ENCODE results near the gene PLPP2.
A peak's percentile ranks its signal among the peaks of the same experiment; 100 is the strongest.

PLPP2 gene

DNA sequence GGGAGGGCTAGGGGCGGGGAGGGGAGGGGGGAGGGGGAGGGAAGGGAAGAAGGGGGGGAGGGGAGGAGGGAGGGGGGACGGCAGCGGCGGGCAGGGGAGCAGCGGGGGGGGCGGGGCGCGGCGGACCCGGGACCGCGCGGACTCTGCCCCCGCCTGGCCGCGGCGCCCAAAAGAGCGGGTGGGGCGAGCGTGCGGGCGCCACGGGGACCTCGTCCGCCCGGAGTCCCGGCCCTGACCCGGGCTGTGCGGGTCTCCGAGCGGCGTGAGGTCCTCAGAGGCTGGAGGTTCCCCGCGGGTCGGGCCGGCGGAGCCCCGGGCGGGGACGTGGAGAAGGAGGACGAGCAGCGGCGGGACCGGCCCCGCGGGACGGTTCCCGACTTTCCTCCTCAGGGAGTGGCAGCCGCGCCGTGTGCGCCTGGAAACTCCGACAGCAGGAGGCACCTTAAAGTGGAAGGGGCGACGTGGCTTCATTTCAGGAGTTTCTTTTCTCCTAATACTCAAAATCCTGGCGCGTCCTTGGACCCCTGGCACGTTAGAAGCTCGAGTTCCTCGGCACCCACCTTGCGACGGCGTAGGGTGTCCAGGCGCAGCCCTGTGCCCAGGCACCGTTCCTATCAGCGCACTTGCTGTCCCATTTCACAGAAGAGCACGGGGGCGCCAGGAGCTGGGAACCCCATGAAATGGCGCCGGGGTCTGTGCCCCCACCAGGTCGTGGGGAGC, 518 bp upstream of the PLPP2 start:
- Mint-ChIP-seq H3K9me3 (no peaks in the 10 kb centered on the region), H3K27ac (no peak overlapping the region), H3K27me3 (peaks cover 74% of the 10 kb centered on the region), H3K4me1 (ENCODE audit: low read depth) (peaks cover 16% of the 10 kb centered on the region), H3K36me3 (ENCODE audit: low read depth) (no peaks in the 10 kb centered on the region), H3K4me3 (no peak overlapping the region)
- DNase-seq = no peak

DNA sequence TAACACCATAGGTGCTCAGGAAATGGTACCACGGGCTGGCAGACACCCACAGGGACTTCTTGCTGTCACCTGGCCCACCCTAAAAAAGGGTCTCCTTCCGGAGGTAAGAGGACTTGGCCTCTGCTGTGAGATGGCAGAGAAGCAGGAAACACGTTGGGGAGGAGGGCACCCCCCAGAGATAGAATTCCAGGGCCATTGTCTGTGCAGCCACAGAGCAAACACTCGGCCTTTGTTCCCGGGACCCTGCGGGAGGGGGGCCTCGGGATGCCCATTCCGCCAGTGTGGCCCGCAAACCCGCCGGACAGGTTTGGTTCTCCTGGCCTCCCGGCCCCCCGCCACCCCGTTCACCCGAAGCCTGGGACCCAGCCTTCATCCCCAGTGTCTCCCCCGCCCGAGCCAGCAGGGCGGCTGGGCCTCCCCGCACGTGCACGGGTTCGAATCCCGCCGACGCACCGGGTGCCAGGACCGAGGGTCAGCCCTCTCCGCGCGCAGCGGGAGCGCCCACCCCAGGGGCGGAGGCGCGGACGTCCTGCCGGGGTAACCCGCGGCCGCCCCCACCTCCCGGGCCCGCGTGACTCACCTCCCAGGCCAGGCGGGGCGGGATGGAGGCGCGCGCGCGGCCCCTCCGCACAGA, 714 bp downstream of the PLPP2 start:
- Mint-ChIP-seq H3K4me1 (ENCODE audit: low read depth) (peaks cover 16% of the 10 kb centered on the region), H3K27me3 (peaks cover 69% of the 10 kb centered on the region), H3K9me3 (no peaks in the 10 kb centered on the region), H3K4me3 (peak overlapping the region; percentile 51), H3K36me3 (ENCODE audit: low read depth) (no peaks in the 10 kb centered on the region), H3K27ac (peak overlapping the region; percentile 61)
- DNase-seq = peak; percentile 54

DNA sequence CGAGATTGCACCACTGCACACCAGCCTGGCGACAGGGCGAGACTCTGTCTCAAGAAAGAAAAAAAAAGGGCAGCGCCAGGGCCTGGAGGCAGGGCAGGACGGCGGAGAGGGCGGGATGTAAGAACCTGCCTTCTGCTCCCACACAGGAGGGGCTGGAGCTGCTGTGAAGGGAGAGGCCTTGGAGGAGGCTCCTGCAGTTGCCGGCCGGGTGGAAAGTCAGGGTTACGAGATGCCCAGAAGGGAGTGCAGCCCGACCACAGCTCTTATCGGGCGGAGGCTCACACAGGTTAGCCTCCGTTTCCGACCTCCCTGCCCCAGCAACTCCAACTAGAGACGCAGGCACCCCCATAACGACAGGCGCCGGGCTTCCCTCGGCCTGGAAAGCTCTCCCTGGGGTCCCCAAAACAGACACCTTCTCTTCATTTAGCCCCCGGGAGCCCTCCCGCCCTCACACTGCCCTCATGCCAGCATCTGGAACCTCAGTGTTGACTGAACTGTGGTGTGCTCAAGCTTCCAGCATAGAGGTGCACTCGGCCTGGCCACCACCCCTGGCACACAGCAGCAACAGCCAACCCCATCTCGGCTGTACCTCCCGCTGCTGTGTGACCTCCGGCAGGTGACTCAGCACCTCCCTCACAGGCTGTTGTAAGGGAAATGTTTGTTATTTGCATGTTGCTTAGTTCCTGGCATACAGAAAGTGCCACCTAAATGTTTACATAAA, 1.4 kb downstream of the PLPP2 start:
- peak overlapping the region; percentile 51 for H3K4me3 Mint-ChIP-seq

DNA sequence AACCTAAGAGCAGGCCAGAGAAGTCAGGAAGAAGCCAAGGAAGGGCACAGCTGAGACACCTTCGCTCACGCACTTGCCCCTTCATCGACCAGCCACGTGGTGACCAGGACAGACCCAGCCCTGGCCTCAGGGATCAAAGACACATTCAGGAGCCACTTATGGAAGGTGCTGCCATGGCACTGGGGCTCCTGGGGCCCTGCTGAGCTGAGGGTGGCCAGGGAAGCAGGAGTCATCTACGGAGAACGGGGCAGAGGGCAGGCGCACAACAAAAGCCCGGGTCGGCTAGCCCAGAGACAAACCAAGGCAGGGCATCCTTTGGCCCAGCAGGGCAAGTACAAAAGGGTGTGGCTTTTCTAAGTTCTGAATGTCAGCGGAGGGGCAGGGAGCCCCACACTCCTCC, 2.3 kb downstream of the PLPP2 start:
- H3K27me3 Mint-ChIP-seq = peaks cover 56% of the 10 kb centered on the region
- H3K4me1 Mint-ChIP-seq (ENCODE audit: low read depth) = peaks cover 7% of the 10 kb centered on the region
- H3K9me3 Mint-ChIP-seq = no peaks in the 10 kb centered on the region
- H3K4me3 Mint-ChIP-seq = no peak overlapping the region
- H3K36me3 Mint-ChIP-seq (ENCODE audit: low read depth) = no peaks in the 10 kb centered on the region
- H3K27ac Mint-ChIP-seq = no peak overlapping the region
- no peak for DNase-seq

More for the DNA sequence above, 1.4 kb downstream of the PLPP2 start:
- peak; percentile 47 for DNase-seq
- no peaks in the 10 kb centered on the region for H3K36me3 Mint-ChIP-seq (ENCODE audit: low read depth)
- peaks cover 14% of the 10 kb centered on the region for H3K4me1 Mint-ChIP-seq (ENCODE audit: low read depth)
- H3K9me3 Mint-ChIP-seq = no peaks in the 10 kb centered on the region
- peaks cover 63% of the 10 kb centered on the region for H3K27me3 Mint-ChIP-seq
- no peak overlapping the region for H3K27ac Mint-ChIP-seq

DNA sequence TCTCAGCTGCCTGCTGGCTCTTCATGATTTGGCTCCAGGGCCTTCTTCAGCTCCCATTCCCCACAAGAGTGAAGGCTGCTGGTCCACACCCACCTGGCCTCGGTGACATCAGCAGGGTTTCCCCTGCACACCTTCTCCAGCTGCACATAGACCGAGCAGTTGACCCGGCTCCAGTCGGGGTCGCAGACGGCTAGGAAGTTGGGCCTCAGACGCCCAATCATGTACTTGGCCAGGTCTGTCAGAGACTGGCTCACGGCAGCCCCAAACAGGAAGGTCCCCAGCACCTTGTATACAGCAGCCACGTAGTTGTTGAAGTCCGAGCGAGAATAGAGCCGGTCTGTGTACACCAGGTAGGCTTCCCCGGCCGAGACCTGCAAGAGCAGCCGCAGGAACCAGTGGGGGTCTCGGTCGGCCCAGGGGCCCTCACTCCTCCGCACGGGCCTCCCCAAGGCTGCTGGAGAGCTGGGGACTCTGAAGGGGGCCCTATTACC, 3.8 kb downstream of the PLPP2 start:
- H3K27me3 Mint-ChIP-seq = peaks cover 41% of the 10 kb centered on the region
- no peak overlapping the region for H3K4me3 Mint-ChIP-seq
- H3K4me1 Mint-ChIP-seq (ENCODE audit: low read depth) = peaks cover 5% of the 10 kb centered on the region
- DNase-seq = no peak
- no peaks in the 10 kb centered on the region for H3K9me3 Mint-ChIP-seq
- H3K36me3 Mint-ChIP-seq (ENCODE audit: low read depth) = no peaks in the 10 kb centered on the region
- H3K27ac Mint-ChIP-seq = no peak overlapping the region

DNA sequence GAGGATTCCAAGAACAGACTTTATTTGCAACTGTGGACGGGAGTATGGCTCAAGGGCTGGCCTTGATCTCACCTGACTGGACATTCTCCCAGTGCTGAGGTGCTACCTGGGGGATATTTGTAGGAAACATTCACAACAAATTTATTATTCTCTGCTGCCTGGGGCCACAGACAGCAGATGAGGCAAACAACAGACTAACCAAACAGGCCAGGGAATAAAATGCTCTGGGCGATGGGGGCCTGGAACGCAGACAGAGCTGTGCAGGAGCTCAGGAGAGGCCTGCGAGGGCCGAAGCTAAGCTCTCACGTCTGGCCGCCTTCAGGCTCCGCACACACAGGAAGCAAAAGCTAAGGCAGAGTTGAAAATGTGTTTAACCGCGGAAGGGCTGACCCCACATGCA, 7.8 kb downstream of the PLPP2 start:
- no peaks in the 10 kb centered on the region for H3K9me3 Mint-ChIP-seq
- peaks cover 26% of the 10 kb centered on the region for H3K27me3 Mint-ChIP-seq
- no peaks in the 10 kb centered on the region for H3K4me1 Mint-ChIP-seq (ENCODE audit: low read depth)
- H3K4me3 Mint-ChIP-seq = no peak overlapping the region
- no peak overlapping the region for H3K27ac Mint-ChIP-seq
- no peak for DNase-seq
- no peaks in the 10 kb centered on the region for H3K36me3 Mint-ChIP-seq (ENCODE audit: low read depth)

DNA sequence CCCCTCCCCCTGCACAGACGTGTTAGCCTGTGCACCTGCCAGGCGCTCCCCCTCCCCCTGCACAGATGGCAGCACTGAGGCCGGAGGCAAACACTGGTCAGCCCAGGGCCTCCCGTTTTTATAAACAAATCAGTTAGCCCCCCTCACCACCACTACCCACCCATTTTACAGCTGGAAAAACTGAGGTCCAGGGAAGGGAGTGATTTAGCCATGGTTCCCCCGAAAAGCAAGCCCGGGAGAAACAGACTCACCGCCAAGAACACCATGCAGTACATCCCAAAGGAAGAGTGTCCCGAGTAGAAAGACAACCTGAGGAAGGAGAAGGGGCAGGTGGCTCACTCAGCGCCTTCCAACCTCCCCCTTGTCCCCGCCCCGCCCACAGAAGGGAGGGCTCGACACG, 8.7 kb downstream of the PLPP2 start:
- H3K27ac Mint-ChIP-seq = no peak overlapping the region

DNA sequence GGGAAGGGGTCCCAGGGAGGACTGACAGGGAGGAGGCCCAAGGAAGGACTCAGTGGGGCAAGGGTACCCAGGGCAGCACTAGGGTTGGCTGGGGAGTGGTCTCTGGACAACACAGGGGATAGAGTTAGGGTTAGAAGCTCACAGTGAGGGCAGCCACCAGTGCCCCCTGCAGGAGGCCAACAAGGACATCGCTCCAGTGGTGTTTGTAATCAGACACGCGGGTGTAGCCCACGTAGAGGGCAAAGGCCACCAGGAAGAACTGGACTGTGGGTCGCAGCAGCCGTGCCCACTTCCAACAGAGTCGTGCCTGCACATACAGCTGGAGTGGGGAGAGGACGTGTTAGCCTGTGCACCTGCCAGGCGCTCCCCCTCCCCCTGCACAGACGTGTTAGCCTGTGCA, 9.2 kb downstream of the PLPP2 start:
- Mint-ChIP-seq H3K36me3 (ENCODE audit: low read depth) (no peaks in the 10 kb centered on the region), H3K4me3 (no peak overlapping the region), H3K9me3 (no peaks in the 10 kb centered on the region), H3K27me3 (peaks cover 29% of the 10 kb centered on the region), H3K27ac (no peak overlapping the region), H3K4me1 (ENCODE audit: low read depth) (no peaks in the 10 kb centered on the region)
- no peak for DNase-seq

More for the DNA sequence above, 8.7 kb downstream of the PLPP2 start:
- Mint-ChIP-seq H3K4me3 (no peak overlapping the region), H3K36me3 (ENCODE audit: low read depth) (no peaks in the 10 kb centered on the region), H3K4me1 (ENCODE audit: low read depth) (no peaks in the 10 kb centered on the region), H3K9me3 (no peaks in the 10 kb centered on the region), H3K27me3 (peaks cover 28% of the 10 kb centered on the region)
- DNase-seq = no peak

DNA sequence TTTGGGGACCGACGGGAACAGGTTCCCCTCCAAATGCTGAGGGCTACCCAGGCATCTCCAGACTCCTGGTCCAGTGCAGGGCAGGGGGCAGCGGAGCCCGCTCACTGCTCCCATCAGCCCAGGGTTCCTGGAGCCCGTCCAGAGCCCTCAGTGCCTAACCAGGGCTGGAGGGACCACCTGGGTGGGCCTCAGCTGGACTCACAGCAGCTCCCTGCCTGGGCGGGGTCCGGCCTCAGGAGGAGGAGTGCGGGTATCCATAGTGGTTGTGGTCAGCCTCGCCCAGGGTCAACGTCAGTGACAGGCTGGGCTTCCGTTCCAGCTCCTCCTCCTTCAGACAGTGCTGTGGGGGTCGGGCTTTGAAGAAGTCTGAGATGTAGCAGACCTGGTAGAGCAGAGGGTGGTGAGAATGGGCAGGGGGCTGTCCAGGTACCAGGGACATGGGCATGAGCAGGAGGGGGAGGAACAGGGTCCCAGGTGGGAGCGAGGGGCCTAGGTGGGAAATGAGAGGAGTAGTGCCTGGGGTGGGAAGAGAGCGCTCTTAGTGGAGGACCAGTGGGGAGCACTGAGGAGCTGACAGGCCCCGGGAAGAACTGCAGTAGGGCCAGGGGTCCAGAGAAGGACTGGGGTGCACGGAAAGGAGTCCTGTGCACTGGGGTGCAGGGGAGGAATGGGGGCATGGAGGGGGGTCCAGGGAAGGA, 9.9 kb downstream of the PLPP2 start:
- Mint-ChIP-seq H3K9me3 (no peaks in the 10 kb centered on the region), H3K4me3 (no peak overlapping the region), H3K27ac (no peak overlapping the region), H3K4me1 (ENCODE audit: low read depth) (no peaks in the 10 kb centered on the region), H3K27me3 (peaks cover 31% of the 10 kb centered on the region), H3K36me3 (ENCODE audit: low read depth) (no peaks in the 10 kb centered on the region)
- DNase-seq = no peak

DNA sequence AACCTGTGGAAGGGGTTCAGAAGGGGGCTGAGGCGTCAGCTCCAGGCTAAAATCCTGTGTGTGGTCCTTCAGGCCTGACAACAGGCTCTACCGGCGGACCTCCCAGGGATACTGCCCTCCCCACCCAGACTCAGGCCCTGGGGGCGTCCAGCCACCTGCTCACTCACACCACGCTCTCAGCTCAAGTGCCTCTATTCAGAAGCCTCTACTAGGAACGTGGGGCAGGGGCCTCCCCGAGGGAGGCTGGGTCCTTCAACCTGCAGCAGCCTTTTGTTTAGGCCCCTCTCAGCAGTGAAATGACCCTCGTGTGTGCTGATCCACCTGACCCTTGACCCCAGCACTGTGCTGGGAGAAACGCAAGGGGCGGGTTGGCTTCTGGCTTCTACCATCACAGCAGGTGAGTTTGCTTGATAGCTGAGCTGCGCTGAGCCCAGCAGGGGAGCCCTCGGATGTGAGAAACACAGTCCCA, 10.6 kb downstream of the PLPP2 start:
- no peak for DNase-seq
- H3K27me3 Mint-ChIP-seq = peaks cover 38% of the 10 kb centered on the region
- no peaks in the 10 kb centered on the region for H3K36me3 Mint-ChIP-seq (ENCODE audit: low read depth)
- no peaks in the 10 kb centered on the region for H3K9me3 Mint-ChIP-seq
- H3K4me3 Mint-ChIP-seq = no peak overlapping the region
- no peak overlapping the region for H3K27ac Mint-ChIP-seq
- H3K4me1 Mint-ChIP-seq (ENCODE audit: low read depth) = no peaks in the 10 kb centered on the region

DNA sequence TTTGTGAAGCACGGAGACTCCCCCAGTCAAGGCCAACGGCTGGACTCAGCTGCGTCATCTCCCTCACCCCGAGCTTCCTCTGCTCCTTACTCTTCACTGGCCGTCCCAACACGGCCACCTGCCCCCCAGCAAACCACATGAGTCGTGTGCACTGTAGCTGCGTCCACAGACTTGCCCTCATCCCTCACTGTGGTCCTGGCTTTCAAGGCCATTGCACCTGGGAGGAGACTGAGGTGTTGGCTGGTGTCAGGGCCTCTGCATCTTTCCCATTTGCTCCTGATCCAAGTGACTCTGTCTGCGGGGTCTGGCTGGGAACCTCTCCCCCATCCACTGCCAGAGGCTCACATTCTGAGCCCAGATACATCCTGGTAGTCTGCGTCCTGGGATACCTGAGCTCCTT, 11.5 kb downstream of the PLPP2 start:
- H3K36me3 Mint-ChIP-seq (ENCODE audit: low read depth) = no peaks in the 10 kb centered on the region
- peaks cover 43% of the 10 kb centered on the region for H3K27me3 Mint-ChIP-seq
- no peak overlapping the region for H3K4me3 Mint-ChIP-seq
- DNase-seq = no peak
- no peak overlapping the region for H3K27ac Mint-ChIP-seq
- no peaks in the 10 kb centered on the region for H3K4me1 Mint-ChIP-seq (ENCODE audit: low read depth)
- no peaks in the 10 kb centered on the region for H3K9me3 Mint-ChIP-seq

DNA sequence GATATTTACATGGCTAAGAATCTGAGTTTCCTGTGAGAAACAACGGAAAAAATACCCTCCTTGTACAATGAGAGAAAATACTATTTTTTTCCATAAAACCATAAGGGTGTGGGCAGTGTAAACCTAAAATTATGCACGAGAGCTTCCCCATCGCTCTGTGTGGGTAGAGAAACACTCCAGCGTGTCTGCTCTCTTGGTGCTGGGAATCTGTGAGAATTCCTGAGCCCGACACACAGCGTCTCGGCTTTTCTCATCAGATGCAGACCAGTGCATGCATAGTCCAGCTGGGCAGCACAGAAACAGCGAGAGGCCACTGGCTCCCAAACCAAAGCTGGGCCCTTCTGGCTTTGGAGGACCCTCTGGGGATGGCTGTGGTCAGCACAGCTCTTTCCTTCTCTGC, 12.0 kb downstream of the PLPP2 start:
- Mint-ChIP-seq H3K9me3 (no peaks in the 10 kb centered on the region), H3K27ac (no peak overlapping the region), H3K4me3 (no peak overlapping the region), H3K36me3 (ENCODE audit: low read depth) (no peaks in the 10 kb centered on the region), H3K27me3 (peaks cover 41% of the 10 kb centered on the region), H3K4me1 (ENCODE audit: low read depth) (no peaks in the 10 kb centered on the region)
- DNase-seq = no peak

DNA sequence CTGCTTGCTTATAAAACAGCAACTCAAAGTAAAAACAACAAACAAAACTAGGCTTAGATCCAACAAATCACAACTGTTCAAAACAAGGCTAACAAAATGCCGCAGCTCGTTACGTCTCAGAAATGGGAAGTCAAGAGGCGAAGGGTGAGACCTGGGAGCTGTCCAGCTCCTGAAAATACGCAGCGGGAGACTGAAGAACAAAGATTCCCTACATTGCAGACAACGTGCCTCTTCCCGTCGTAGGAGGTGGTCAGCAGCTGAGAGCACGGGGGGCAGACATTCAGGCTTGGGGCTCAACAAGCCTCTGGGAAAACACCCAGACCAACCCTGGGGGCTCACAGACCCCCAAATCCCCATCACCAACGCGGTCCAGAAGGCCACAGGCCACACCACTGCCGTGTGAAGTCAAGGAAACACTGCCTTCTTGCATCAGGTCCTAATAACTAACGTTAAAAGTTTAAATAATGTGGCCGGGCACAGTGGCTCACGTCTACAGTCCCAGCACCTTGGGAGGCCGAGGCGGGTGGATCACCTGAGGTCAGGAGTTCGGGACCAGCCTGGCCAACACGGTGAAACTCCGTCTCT, 13.5 kb downstream of the PLPP2 start:
- Mint-ChIP-seq H3K27me3 (peaks cover 48% of the 10 kb centered on the region), H3K9me3 (no peaks in the 10 kb centered on the region), H3K4me1 (ENCODE audit: low read depth) (no peaks in the 10 kb centered on the region), H3K36me3 (ENCODE audit: low read depth) (no peaks in the 10 kb centered on the region), H3K27ac (no peak overlapping the region), H3K4me3 (no peak overlapping the region)
- DNase-seq = no peak

DNA sequence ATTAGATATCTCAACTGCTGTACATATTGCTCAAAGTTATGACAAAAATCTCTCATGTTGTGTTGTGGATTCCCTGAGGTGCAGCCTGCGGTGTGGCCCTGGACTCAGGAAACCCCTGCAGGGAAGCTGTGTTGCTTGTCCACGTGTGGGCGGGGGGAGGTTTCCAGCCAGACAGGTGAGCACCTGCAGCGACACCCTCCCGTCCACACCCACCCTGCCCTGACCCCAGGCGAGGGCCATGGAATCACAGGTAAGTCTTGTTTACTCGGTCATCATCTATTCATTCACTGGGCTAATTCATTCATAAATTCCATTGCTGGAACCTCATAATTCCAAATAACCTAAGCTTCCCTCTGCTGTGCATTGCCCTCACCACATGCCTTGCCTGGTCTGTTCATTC, 14.1 kb downstream of the PLPP2 start:
- no peaks in the 10 kb centered on the region for H3K36me3 Mint-ChIP-seq (ENCODE audit: low read depth)
- DNase-seq = no peak
- no peaks in the 10 kb centered on the region for H3K9me3 Mint-ChIP-seq
- H3K4me3 Mint-ChIP-seq = no peak overlapping the region
- H3K27ac Mint-ChIP-seq = no peak overlapping the region
- H3K27me3 Mint-ChIP-seq = peaks cover 49% of the 10 kb centered on the region
- no peaks in the 10 kb centered on the region for H3K4me1 Mint-ChIP-seq (ENCODE audit: low read depth)
